ENCODE measurements around the gene WDR59.

The WDR59 gene

DNA sequence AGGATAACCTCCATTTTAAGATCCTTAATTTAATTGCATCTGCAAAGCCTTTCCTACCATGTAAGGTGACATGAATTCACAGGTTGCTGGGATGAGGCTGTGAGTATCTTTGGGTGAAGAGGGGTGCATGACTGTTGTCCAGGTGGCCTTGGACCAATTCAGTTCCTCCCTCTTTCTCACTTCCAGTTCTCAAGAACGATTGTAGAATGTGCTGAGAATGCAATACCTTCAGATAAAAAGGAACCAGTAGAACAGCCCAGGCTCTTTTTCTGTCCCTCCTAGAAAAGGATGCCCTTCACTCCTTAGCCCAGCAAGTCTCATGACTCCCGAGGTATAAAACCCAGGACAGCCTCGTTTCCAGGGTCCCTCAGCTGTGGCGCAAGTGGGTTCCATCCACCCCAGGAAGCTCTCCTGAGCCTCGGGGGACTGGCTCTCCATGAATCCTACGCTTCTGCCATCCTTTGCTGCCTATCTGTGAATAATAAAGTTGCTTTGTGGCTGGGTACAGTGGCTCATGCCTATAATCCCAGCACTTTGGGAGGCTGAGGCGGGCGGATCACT lies 148.7 kb downstream of the WDR59 start:
- Mint-ChIP-seq H3K4me3 (no peak overlapping the region), H3K36me3 (ENCODE audit: low read depth) (no peaks in the 10 kb centered on the region), H3K27me3 (peaks cover 9% of the 10 kb centered on the region), H3K4me1 (ENCODE audit: low read depth) (no peaks in the 10 kb centered on the region), H3K9me3 (no peaks in the 10 kb centered on the region), H3K27ac (no peak overlapping the region)
- intact Hi-C loops (cut with micrococcal nuclease) = no loop called here

DNA sequence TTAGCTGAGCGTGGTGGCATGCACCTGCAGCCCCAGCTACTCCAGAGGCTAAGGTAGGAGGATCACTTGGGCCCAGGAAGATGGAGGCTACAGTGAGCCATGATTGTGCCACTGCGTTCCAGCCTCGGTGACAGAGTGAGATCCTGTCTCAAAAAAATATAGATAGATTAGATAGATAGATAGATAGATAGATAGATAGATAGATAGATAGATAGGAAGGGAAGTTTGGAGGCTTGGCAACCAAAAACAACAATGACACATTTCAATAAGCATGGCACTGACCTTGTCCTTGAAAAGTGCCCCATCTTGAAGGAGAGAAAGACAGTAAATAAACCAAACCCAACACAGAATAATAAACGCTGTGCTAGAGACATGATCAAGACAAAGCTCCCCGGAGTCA lies 152.7 kb downstream of the WDR59 start:
- peaks cover 6% of the 10 kb centered on the region for H3K27me3 Mint-ChIP-seq
- H3K27ac Mint-ChIP-seq = no peak overlapping the region
- no peak overlapping the region for H3K4me3 Mint-ChIP-seq
- peaks cover 20% of the 10 kb centered on the region for H3K9me3 Mint-ChIP-seq
- intact Hi-C loops (cut with micrococcal nuclease) = no loop called here
- no peaks in the 10 kb centered on the region for H3K4me1 Mint-ChIP-seq (ENCODE audit: low read depth)
- H3K36me3 Mint-ChIP-seq (ENCODE audit: low read depth) = no peaks in the 10 kb centered on the region

DNA sequence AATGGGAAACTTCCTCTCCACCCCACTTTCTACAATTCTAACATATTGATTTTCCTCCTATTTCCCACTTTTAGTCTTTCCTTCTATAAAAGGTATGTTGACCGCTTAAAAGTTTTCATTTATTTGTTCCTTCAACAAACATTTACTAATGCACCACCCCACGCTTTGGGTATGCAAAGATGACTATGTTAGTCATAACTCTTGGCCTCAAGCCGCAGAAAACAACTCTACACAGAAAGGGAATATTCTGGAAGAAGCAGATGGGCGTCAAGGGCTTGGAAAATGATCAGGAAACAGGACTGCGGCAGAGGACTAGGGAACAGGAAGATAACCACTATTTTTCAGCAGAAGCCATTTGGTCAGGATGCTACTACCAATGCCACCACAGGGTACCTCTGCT lies 153.5 kb downstream of the WDR59 start:
- intact Hi-C loops (cut with micrococcal nuclease) = no loop called here
- Mint-ChIP-seq H3K9me3 (peaks cover 20% of the 10 kb centered on the region), H3K4me1 (ENCODE audit: low read depth) (no peaks in the 10 kb centered on the region), H3K27me3 (peaks cover 6% of the 10 kb centered on the region), H3K36me3 (ENCODE audit: low read depth) (no peaks in the 10 kb centered on the region), H3K27ac (no peak overlapping the region), H3K4me3 (no peak overlapping the region)

DNA sequence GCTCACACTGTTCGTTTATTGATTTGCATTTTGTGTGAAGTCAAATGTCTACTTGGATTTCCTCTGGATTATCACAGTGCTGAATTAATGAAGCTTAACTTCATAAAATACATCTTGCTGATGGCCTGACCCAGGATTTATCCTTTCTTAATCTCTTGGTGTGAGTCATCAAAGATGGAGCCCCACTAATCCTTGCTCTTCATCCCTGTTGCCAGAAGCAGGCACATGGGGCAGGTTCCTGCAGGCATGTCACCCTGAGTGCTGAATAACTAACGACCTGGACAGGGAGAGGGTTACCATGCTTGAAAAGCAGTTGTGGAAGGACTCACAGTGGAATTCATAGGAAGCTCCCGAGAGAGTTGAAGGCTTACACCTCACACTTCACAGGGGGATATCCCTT lies 154.3 kb downstream of the WDR59 start:
- Mint-ChIP-seq H3K36me3 (ENCODE audit: low read depth) (no peaks in the 10 kb centered on the region), H3K9me3 (peaks cover 20% of the 10 kb centered on the region), H3K27ac (no peak overlapping the region), H3K4me3 (no peak overlapping the region), H3K27me3 (peaks cover 5% of the 10 kb centered on the region), H3K4me1 (ENCODE audit: low read depth) (no peaks in the 10 kb centered on the region)
- intact Hi-C loops (cut with micrococcal nuclease) = no loop called here

DNA sequence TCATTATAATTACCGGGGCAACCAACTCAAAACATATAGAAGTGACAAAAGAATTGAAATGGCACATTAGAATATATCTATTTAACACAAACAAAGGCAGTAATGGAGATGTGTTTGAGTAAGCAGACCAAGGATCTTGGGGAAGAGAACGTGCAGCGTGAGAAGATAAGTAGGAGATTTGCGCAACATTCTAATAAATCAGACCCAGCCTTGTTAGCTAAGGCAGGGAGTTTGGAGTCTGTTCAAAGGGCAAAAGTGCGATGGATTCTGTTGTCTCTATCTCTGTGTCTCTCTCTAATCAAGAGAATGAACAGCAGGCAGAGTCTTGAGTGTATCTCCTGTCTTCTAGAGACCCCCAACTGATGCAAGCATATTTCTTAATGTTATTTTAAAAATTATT lies 155.3 kb downstream of the WDR59 start:
- intact Hi-C loops (cut with micrococcal nuclease) = no loop called here
- no peak overlapping the region for H3K27ac Mint-ChIP-seq
- H3K4me3 Mint-ChIP-seq = no peak overlapping the region

DNA sequence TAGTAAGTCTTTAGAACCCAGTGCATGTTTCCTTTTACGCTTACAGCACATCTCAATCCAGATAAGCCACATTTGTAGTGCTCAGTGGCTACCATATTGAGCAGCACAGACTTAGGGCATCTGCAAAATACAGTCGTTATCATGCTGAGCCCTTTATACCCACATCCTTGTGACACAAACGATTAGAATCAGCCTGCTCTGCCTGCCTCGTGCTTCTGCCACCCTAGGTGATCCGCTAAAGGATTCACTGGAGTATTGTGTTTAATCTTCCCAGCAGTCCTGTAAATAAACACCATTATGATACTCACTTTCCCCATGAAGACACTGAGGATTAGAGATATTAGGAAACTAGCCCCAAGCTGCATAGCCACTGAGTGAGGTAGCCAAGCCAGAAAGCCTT lies 159.0 kb downstream of the WDR59 start:
- intact Hi-C loops (cut with micrococcal nuclease) = no loop called here

More for the DNA sequence above, 155.3 kb downstream of the WDR59 start:
- H3K9me3 Mint-ChIP-seq = peaks cover 20% of the 10 kb centered on the region
- no peaks in the 10 kb centered on the region for H3K4me1 Mint-ChIP-seq (ENCODE audit: low read depth)
- no peaks in the 10 kb centered on the region for H3K36me3 Mint-ChIP-seq (ENCODE audit: low read depth)
- H3K27me3 Mint-ChIP-seq = peaks cover 5% of the 10 kb centered on the region

DNA sequence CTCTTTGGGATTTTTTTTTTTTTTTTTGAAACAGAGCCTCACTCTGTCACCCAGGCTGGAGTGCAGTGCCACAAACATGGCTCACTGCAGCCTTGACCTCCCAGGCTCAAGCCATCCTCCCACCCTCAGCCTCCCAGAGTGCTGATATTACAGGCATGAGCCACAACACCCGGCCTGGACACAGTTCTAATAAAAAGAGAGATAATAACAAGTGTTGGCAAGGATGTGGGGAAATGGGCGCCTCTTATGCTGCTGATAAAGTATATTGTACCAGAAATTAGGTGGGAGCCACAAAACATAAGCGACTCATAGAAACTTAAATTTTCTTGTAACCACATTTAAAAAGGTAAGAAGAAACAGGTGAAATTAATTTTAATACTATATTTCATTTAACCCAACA lies 159.9 kb downstream of the WDR59 start:
- no peak overlapping the region for H3K27ac Mint-ChIP-seq
- intact Hi-C loops (cut with micrococcal nuclease) = no loop called here
- no peak overlapping the region for H3K4me3 Mint-ChIP-seq
- peaks cover 8% of the 10 kb centered on the region for H3K27me3 Mint-ChIP-seq
- H3K4me1 Mint-ChIP-seq (ENCODE audit: low read depth) = no peaks in the 10 kb centered on the region
- peaks cover 20% of the 10 kb centered on the region for H3K9me3 Mint-ChIP-seq
- no peaks in the 10 kb centered on the region for H3K36me3 Mint-ChIP-seq (ENCODE audit: low read depth)

More for the DNA sequence above, 159.0 kb downstream of the WDR59 start:
- H3K9me3 Mint-ChIP-seq = peaks cover 20% of the 10 kb centered on the region
- no peaks in the 10 kb centered on the region for H3K4me1 Mint-ChIP-seq (ENCODE audit: low read depth)
- no peak overlapping the region for H3K27ac Mint-ChIP-seq
- no peak overlapping the region for H3K4me3 Mint-ChIP-seq
- no peaks in the 10 kb centered on the region for H3K36me3 Mint-ChIP-seq (ENCODE audit: low read depth)
- H3K27me3 Mint-ChIP-seq = peaks cover 7% of the 10 kb centered on the region
